HG03039 (cell line): ENCODE measurements around the gene RBM18.

ENCODE experiments used
- ATAC-seq: cut with Tn5 transposase; IDR thresholded peaks from one replicate; pipeline ENCODE4 v1.9.1; 2021; ENCODE audit warnings: mild to moderate bottlenecking, moderate library complexity; ENCODE audit not compliant: unreplicated experiment

RBM18 gene

DNA sequence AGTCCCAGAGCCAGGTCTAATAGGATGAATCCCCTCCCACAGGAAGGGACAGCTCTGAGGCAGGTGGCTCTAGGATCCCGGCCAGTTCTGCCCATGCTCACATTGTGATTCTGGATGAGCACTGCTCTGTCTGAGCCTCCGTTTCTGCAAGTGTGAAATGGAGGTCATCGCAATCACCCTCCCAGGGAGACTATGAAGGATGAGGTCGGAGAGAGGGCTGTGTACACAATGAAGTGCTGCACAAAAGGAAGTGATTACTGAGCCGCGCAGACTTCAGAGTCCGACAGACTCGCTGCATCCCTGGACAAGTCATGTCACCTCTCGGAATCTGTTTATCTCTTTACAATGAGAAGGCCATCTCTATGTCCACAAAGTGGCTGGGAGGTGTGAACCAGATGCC is 57.5 kb downstream of the RBM18 start:
- no peak for ATAC-seq

GRCh38 chr9:122206118-122207046 is 58.3 kb downstream of the RBM18 start:
- no peak for ATAC-seq

GRCh38 chr9:122205176-122205575 is 59.5 kb downstream of the RBM18 start:
- ATAC-seq = no peak

DNA sequence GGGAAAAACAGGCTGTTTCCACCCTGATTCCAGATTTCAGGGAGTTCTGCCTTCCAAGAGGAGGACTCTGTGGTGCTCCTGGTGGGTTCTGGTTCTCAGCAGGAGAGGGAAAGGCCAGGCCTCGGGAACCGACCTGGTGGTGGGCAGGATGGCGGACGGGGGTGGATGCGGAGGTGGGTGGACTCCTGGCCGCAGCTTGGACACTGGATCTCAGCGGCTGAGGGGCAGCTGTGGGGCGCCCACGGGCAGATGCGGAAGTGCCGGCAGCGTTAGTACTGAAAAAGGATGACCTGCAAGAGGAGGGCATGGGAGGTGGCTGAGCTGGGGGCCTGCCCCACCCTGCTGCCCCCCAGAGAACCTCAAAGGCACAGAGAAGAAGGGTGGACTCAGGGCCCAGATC is 60.1 kb downstream of the RBM18 start:
- ATAC-seq = no peak

GRCh38 chr9:122204055-122204454 is 60.6 kb downstream of the RBM18 start:
- no peak for ATAC-seq

- ATAC-seq = no peak
Observed at GRCh38 chr9:122202111-122202510, 62.5 kb downstream of the RBM18 start.

GRCh38 chr9:122201641-122202040 is 63.0 kb downstream of the RBM18 start:
- ATAC-seq = no peak

GRCh38 chr9:122200960-122201595 is 63.6 kb downstream of the RBM18 start:
- ATAC-seq = no peak

- ATAC-seq = no peak
Observed at GRCh38 chr9:122197882-122198281, 66.8 kb downstream of the RBM18 start.

DNA sequence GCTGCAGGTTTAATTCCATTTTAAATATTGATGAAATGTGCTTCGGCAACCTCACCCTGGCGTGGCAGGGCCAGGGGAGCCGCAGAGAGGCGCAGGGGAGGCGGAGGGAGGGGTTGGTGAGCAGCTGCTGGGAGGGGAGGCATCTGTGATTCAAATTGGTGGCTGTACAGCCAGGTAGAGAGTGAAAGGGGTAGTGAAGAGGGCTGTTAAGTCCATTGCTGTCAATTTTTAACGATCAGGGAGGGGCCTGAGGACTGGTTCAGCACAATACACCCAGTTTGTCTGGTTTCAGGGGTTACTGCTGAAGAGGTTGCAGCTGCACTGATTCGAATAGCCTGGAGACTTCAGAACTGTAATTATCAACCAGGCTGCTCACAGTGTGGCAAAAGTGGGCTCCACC is 67.2 kb downstream of the RBM18 start:
- ATAC-seq = no peak

DNA sequence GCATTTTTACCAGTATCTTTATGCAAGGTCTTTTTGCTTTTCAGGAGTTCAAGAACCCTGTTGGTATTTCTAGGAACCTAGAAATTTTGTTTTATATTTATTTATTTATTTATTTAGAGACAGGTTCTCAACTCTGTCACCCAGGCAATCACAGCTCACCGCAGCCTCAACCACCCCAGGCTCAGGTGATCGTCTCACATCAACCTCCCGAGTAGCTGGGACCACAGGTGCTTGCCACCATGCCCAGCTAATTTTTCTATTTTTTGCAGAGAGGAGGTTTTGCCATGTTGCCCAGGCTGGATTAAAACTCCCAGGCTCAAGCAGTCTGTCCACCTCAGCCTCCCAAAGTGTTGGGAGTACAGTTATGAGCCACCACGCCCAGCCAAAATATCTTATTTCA is 68.8 kb downstream of the RBM18 start:
- no peak for ATAC-seq

- no peak for ATAC-seq
Observed at GRCh38 chr9:122193651-122194050, 71.0 kb downstream of the RBM18 start.

- no peak for ATAC-seq
Observed at GRCh38 chr9:122192914-122193525, 71.6 kb downstream of the RBM18 start.

- ATAC-seq = no peak
Observed at GRCh38 chr9:122192261-122192875, 72.3 kb downstream of the RBM18 start.

DNA sequence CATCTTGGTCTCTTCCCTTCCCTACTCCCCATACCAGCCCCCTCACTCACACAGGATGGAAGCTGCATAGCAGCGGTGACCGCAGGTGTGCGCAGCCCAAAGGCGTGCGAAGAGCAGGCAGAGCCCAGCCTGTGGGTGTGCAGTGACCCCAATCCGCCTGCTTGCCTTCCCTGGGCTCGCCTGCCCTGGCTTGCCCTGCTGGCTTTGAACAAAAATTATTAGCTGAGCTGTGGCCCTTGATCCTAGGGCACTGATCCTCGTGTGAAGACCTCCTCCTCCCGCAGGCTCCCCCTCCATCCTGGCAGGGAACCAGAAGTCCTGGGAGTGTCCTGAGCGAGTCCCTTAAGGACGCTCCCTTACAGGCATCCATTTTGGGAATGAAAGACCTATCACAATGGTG is 73.1 kb downstream of the RBM18 start:
- ATAC-seq = no peak

DNA sequence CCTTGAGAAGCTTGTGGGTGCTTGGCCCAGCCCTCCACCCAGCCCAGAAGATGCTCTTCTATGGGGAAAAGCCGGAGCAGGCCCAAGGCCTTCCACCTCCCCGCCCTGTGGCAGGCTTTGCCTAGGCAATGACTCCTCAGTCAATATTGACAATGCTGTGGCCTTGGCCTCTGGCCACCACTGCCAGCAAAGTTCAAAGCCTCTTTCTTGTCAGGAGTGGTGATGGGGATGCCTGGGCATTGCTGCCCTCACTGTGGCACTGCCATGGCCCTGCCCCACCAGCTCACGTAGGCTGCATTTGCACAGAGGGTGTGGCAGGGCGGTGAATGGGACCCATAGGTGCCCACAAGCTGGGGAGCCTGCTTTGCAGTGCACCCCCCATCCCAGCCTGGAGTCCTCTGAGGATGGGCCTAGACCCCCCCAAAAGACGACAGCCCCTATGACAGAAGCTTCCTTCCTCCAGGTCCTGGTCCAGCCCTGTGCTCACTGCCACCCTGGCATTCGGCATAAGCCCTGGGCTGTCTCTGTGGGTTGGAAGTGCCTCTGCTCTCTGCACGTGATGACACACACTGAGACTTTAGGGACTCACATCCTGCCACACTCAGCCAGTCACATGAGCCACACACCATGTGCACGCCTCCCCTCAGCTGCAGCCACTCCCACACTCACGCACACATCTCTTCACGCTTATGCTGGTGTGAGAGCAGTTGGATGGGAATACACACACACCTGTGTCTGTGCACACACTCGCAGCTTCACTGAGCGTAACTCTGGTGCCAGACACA is 73.9 kb downstream of the RBM18 start:
- ATAC-seq = no peak

- ATAC-seq = no peak
Observed at GRCh38 chr9:122188369-122188768, 76.3 kb downstream of the RBM18 start.
